ENCODE data around the gene MXD3.

DNA sequence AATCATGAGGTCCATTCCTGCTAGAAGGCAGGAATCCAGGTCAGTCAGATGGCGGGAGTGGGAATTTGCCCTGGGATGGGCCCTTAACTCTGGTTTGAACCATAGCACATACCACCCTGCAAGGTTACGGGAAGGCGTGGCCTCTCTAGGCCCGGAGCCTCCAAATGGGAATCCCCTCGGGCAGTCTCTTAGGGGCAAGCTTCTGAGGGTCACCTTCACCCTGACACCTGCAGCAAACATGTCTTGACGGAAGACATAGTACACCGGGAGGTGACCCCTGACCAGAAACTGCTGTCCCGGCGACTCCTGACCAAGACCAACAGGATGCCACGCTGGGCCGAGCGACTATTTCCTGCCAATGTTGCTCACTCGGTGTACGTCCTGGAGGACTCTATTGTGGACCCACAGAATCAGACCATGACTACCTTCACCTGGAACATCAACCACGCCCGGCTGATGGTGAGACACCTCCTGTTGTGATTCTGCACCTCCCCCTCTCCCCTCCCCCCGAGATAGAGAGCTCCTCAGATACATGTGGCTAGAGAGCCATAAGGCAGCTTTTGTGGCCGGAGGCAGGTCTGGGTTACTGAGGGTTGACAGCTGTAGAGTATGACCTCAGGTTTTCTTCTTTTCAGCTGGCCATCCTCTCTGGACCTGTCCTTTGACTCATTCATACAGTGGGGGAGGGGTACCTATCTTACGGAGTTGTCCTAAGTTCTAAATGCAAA, 7.1 kb downstream of the MXD3 start:
- TF ChIP-seq POLR2A (IDR thresholded peaks at IDR 0.05; ENCODE audit: low read length) (no peak), GATA1 (IDR thresholded peaks at IDR 0.05; ENCODE audit: low read depth, low read length) (no peak)
